Measurements from ENCODE around the gene SHLD1.

Gene SHLD1

DNA sequence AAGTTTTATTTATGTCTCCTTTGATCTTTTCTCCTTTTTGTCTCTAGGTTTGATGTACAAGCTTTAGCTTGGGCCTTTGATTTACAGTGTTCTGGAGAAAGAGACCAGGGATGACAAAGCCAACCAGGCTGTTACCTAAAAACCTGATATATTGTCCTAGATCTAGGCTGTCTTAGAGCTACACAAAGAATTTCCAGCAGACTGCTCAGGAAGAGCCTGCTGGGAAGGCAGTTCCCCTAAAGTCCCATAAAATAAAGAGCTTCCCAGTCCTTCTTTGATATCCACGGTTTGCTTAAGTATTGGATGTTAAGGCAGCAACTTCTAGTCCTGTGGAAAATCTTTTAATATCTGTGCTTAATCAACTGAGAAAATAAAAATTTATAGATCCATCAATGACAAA, 70.5 kb downstream of the SHLD1 start:
- no peak for DNase-seq (ENCODE audit: low spot score)

DNA sequence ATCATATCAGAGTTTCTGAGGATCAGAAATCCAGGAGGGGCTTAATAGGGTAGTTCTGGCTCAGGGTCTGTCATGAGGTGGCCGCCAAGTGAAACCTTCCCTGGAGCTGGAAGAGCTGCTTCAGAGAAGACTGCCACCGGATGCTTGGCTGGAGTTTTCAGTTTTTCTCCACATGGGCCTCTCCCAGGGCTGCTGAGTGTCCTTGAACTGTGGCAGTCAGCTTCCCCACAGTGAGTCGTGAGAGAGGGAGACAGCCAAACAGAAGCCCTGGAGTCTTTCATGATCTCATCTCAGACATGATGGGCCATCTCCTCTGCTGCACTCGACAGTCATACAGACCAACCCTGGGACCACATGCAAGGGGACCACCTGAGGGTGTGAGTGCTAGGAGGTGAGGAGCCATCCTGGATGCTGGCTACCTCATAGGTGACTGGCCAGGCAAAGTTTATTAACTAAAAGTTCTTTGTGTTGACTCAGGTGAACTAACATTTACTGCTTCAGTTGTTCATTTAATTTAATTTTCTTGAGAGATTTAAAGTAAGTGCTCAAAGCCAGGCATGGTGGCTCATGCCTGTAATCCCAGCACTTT, 71.5 kb downstream of the SHLD1 start:
- no peak for DNase-seq (ENCODE audit: low spot score)

DNA sequence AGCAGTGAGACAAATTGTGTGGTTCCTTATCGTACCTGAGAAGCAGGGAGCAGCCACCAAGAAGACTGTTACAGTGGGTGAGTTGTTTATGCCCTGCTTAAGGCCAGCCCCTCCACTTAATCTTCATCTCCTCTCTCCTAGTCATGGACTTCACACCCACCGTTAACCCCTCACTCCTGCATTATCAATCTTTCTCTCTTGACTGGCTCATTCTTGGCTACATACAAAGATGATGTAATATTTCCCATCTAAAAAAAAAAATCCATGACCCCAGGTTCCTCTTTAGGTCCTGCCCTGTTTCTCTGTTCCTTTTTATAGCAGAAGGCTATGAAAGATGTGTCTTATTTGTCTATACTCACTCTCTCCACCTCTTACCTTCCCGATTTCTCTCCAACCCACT, 72.4 kb downstream of the SHLD1 start:
- DNase-seq (ENCODE audit: low spot score): no peak

DNA sequence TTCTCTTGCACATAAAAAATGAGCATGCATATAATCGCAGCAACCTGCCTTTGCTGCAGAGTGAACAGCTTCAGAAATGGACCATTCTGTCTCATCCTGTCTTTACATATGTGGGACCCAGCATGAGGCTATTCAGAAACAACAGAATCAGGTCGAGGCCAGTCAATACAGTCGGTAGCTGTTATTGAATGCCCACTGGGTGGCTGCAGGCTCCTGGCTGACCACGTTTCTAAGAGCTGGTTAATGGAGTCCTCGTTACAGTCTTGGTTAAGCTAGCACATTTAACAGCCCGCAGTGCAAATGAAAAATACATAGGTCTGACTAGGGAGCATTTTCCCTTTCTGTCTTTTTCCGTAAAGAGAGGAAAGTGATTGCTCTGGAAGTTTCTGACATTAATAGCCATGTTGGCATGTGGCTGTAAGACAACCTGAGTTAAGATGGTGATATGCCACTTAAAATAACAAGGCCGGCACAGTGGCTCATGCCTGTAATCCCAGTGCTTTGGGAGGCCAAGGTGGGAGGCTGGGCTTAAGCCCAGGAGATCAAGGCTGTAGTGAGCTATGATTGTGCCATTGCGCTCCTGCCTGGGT, 75.0 kb downstream of the SHLD1 start:
- no peak for DNase-seq (ENCODE audit: low spot score)

DNA sequence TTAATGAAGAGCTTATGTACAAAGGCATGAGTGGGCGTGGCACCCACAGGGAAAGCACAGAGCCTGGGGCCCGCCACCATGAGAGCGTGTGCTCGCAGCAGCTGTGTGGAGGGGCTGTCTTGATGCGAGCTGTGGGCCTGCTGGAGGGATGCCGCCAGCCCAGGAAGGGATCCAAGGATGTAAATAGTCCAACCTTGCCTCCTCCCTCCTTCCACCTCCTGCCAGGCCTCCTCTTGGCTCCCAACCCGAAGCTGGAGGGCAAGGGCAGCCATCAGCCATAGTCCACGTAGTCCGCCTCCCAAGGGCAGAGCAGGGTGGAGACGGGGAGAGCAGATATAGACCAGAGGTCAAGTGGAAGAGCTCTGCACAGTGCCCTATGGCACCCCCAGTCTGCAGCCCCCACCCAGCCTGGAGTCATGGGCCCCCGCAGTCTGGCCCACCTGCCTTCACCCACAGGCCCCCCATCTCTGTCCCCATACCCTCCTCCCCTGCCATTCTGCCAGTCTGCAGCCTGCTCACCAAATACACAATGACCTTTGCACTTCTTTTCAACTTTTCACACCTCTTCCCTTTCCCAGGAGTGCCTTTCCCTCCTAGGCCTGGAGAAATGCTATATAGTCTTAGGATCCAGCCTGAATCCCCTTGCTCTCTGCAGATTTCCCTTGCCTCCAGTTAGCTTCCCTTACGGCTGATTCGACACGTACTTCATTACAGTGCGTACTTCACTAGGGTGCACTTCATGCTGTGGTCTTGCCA, 77.1 kb downstream of the SHLD1 start:
- DNase-seq (ENCODE audit: low spot score): no peak

DNA sequence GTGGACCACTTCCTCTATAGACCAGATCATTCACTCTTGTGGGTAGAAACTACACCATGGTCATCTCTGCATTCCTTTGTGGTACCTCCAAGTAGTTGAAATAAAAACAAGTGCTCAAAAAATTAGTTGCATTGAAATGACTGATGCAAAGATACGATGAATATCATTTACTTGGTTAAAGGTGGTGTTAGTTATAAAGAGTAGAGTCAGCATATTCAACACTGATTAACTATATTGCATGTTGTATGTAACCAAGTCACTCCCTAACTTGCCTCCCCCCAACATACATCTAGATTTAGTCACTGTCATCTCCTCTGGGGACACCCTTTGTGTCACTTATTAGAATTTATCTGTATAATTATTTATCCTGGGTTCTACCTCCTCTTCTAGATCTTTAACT, 77.7 kb downstream of the SHLD1 start:
- DNase-seq (ENCODE audit: low spot score): no peak

DNA sequence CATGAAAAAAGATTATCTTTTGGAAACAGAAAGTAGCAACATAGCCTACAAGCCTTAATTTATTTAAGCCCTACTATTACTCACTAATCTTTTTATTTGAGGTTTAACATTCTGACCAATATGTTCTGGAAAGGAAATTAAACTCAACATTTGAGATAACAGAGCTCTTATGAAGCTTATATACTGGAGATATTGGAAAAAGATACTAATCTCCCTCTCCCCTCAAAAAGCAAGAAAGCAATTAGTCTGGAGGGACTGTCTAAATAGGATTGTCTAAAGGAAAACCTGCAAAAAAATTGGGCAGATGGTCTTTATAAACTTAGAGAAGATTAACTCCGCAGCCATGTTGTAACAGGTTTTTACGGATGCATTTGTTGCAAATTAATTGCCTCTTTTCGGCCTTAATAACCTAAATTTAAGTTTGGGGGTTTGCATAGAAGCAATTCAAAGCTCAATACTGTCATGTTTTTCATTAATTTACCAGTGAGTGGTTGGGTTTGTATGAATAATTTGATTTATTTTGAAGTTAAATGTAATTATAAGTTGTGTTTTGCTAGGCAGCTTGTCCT, 79.1 kb downstream of the SHLD1 start:
- no peak for DNase-seq (ENCODE audit: low spot score)

DNA sequence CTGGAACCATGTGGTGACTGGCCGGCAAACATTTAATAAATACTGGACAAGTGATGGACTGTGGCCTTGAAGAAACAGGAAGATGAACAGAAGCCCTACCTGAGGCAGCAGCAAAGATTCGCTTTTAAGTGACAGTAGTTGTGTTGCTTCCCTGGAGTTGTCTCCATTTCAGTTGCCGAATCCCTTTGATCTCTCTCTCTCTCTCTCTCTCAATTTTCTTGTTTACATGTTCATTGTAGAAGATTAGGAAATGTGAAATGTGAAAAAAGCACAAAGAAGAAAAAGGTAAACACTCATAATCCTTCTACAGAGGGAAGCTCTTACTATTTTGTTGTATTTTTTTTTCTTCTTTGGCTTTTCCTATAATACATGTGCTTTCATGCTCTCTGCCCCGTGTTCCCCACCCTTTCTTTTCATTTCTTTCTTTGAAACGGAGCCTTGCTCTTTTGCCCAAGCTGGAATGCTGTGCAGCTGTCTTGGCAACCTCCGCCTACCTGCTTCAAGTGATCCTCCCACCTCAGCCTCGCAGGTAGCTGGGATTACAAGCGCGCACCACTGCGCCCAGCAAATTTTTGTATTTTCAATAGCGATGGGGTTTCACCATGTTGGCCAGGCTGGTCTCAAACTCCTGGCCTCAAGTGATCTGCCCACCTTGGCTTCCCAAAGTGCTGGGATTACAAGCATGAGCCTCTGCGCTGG, 81.5 kb downstream of the SHLD1 start:
- no peak for DNase-seq (ENCODE audit: low spot score)

DNA sequence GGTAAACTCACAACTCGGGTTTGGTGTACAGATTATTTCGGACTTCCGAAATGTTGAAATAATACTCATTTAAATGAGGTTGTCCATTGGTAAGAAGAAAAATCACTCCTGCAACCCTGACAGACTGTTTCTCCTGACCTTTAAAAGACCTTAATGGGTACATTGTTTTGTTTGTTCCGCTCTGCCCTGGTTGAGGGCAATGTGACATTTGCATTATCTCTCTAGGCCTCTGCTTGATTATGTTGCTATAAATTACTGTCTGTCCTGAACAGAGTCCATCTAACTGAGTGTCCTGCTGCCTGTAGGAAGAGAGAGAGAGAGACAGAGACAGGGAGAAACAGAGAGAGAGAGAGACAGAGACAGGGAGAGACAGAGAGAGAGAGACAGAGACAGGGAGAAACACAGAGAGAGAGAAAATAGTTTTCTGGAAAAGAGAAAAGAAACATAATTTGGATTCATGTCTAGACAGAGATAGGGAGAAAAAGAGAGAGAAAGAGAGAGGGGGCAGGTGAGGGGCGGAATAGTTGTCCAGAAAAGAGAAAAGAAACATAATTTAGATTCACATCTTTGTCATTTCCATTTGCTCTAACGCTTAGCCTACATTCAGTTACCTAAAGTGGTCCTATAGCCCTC, 83.2 kb downstream of the SHLD1 start:
- DNase-seq (ENCODE audit: low spot score): no peak

DNA sequence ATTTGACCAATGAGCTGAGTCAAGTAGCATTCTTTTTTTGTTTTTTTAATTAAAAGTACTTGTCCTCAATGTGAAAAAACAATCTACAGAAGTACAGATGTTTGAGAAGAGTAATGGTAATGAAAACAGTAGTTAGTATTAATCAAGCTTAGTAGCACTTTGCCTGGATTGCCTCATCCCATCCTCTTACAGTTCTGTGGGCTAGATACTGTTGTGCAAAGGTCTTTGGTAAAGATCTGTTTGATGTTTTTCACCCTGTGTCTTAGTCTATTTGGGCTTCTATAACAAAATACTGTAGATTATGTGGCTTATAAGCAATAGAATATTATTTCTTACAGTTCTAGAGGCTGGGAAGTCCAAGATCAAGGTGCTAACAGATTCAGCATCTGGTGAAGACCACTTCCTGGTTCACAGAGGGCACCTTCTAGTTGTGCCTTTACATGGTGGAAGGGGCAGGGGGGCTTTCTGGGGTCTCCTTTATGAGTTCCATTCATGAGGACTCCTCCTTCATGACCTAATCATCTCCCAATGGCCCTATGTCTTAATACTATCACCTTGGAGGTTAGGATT, 84.3 kb downstream of the SHLD1 start:
- DNase-seq (ENCODE audit: low spot score): no peak

DNA sequence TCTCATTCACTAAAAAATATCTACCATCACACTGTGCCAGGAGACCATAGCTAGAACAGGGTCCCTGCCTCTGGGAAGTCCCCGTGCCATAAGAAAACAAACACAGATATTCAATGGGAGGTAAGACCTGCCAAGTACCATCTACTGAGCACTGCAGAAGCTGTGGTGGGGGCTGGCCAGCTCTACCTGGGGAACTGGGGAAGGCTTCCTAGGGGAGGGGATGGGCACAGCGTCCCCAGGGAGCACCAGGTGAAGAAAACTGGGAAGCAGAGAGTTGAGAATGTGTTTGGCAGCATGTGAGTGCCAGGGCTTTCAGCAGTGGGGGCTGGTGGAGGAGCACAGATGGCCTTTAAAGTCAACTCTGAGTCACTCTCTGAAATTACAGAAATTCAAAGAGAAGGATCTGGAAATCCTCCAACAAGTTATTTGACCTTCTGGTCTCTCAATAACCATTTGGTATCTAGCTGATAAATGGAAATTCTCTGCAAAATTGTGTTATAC, 85.2 kb downstream of the SHLD1 start:
- no peak for DNase-seq (ENCODE audit: low spot score)

DNA sequence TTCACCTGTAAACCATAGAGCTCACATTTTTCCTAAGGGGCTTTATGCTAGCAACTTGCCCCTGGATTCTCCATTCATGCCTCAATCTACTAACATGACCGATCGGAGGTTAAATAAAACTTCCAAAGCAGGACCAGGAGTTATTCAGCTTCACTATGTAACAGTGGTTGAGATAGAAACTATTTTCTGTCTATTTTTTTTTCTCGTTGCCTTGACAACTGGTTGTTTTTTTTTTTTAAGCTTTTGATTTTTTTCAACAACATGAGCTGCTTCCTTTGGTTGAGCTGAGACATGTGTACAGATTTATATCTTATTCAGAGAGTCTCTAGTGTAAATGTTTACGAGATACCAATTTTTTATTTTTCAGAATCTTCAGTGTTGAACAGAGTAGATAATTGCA, 85.7 kb downstream of the SHLD1 start:
- no peak for DNase-seq (ENCODE audit: low spot score)

DNA sequence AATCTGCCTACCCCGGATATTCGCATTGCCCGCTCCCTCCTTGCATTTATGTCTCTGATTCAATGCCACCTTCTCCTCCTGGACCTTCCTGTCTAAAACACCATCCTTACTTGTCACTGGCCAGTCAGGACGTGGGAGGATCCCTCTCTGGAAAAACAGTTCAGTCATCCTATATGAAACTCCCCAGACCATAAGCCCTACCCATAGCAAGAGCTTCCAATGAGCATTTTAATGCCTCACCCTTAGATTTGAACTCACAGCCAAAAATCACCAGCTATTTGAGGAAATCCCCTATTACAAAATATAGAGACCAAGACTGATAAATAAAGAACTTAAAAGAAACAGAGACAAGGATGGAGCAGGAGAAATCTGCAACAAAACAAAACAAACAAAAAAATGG, 86.4 kb downstream of the SHLD1 start:
- DNase-seq (ENCODE audit: low spot score): no peak

DNA sequence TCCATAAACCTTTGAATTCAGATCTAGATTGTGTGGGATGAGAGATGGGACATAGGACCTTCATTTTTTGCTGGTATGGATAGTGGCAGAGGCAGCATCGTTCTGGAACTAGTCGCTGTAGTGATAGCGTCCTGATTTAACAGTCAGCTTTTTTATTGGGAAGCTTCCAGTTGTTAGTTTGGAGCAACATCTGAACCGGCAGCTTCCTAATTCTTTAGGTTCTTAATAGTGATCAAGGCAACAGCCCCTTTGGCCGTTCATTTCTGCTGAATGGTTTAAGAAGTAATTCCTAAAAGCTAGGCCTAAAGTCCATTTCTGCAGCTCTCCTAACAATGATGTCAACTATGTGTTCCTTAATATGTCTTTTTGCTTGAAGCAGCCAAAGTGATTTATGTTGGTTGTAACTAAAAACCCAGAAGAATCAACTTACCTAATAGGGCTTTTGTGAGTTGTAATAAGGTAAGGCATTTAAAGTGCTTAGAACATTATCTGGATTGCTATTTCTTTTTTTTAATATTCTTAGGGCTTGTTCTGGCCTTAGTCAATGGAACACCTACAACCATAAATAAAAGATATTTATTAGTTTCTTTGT, 90.3 kb downstream of the SHLD1 start:
- DNase-seq (ENCODE audit: low spot score): no peak

DNA sequence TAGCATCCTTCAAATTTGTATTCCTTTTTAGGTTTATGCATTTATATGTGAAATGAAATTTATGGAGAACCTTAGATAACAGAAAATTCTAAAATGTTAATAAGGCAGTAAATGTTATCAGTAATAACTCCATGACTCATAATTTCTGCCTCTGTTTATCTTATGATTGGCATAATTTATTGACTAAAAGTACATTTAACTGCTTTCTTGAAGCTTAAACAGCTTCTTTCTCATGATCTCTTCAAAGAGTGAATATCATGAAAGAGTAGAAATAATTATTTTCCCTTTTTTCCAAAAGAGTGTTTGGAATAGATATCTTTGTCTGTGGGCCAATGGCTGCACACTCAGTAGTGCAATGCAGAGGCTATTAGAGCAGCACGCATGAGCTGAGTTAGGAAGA, 91.3 kb downstream of the SHLD1 start:
- DNase-seq (ENCODE audit: low spot score): no peak

DNA sequence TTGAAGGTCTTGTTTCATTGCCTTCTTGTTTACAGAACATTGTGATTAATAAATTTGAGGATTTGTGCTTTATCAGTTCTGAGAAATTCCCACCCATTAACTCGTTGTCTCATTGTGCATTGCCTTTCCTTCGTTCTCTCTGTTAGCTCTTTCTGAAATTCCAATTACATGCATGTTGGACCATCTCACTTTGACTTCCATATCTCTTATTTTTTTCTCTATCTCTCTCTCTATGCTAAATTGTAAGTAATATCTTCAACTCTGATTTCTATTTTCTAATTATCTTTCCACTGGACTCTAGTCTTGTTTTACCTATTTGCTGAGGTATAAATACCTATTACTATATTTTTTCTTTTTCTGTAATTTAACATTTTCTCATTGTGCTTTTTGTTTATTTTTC, 92.3 kb downstream of the SHLD1 start:
- no peak for DNase-seq (ENCODE audit: low spot score)

DNA sequence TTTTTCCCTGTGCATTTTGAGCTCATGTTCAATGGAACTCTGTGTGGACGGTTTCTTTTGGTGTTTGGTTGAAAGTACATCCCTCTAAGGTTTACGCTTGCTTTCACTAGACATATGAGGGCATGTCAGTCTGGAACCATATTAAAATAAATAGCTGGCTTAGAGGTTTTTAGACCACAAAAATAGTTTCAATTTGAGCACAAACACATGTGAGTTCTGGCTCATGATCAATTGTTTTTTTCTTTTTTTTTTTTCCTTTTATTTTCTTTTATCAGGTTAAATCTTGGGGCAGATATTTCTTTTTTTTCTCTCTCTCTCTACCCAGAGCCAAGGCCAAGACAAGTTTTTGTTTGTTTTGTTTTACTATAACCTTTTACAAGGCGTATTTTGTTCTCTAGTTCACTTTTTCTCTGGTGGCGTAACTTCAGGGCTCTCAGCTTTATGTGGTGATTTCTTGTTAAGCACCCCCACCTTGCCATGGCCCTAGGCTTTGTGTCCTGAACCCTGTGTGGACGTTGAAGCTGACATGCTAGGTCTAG, 92.9 kb downstream of the SHLD1 start:
- no peak for DNase-seq (ENCODE audit: low spot score)

DNA sequence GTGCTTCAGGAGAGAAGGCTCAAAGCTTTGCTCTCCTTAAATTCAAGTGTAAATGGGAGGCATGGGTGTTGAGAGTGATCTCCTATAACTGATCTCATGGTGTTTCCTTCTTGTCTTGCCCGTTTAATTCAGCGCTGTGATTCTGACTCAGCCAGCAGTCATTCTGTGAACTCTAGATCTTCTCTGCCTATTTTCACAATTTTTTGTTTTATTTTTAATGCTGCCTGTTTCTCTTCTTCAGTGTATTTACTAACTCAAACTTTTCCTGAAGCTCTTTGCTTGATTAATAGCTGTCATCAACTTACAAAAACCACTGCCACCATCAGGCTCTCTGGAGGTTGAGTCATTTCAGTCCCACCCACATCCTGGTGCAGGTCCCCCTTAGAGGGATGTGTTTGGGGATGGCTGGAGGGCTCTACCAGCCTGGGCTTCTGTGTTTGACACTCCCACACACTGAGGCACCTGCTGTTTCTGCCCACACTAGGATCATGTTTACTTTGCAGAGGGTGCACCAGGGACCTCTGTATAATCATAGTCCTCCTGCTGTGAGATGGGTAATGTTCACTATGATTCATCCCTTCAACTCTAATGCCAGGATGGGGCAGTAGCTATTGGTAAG, 94.0 kb downstream of the SHLD1 start:
- DNase-seq (ENCODE audit: low spot score): peak; percentile 70

DNA sequence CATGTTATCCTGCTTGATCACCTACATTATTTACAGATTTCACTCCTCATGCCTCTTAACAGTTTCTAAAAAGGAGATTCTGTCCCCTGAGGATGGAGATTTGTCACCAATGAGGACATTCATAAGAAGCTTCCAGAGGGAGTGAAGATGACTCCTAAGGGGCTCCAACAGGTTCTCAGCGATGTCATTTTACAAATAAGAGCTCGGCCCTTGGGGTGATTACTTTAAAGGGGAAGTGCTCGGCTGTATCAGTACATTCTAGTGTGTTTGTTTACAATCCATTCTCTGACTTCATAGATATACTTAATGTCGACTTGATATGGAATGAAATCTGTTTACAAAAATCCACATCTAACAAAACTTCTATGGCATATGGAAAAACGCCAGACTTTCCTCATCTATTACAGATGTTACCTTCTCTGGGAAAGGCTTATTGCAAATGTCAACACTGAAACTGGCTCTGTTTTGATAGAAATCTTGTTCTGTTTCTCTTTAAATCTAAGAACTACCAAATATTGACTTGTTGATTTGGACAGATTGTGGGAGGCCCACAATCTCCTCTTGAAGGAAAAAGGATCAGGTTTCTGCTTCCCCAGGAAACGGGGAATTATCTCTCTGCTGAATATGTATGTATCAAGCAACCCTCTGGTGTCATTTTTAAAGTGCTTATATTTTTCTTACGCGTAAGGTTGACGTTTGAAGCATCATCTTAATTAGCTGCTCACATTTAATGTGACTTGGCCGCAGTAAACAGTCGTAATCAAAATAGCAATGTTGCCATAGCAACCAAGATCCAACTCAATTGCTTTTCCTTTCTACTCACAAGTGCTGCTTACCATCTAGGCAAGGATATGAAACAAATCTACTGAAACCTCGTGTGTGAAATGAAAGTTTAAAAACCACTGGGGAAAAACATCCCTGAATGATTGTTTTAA, 95.7 kb downstream of the SHLD1 start:
- no peak for DNase-seq (ENCODE audit: low spot score)

All from LoVo (cell line).